ENCODE data around the gene DCAF6.

DCAF6 gene

GRCh38 chr1:167904652-167905130, 31.8 kb upstream of the DCAF6 start:
- ChIA-PET POLR2A (no interaction called here), CTCF (interaction anchor here (1.1 kb wide), 1 partner anchor 9 kb away, joined by 3 read pairs; the partner anchor contains the start of gene ADCY10)
- peaks cover 0 to 2% (median 0%) of the 10 kb centered on the region in 4 experiments for H3K36me3 ChIP-seq (ENCODE audit: control insufficient read depth in 4 of 4, insufficient read depth in 4 of 4, low read length in 3 of 4)
- H3K9me3 ChIP-seq (ENCODE audit: control extremely low read depth in 1 of 5, control insufficient read depth in 4 of 5, insufficient read depth in 2 of 5, low read depth in 1 of 5, low read length in 4 of 5) = peaks cover 0 to 3% (median 2%) of the 10 kb centered on the region in 5 experiments
- H3K27ac ChIP-seq (ENCODE audit: insufficient read depth in 1 of 2, low read depth in 1 of 2, low read length in 2 of 2, poor library complexity in 1 of 2, severe bottlenecking in 2 of 2) = no peak overlapping the region
- no peak for DNase-seq
- H3K4me1 ChIP-seq (ENCODE audit: control extremely low read depth in 1 of 4, control insufficient read depth in 4 of 4, insufficient read depth in 4 of 4, low read length in 3 of 4) = peaks cover 0 to 3% (median 0%) of the 10 kb centered on the region in 4 experiments
- WGBS (ENCODE audit: insufficient coverage) = 93% methylated on average over 2 of the region's 4 CpGs
- no peaks in the 10 kb centered on the region for H3K27me3 ChIP-seq (replicated peaks in 2 of 5; ENCODE audit: control insufficient read depth in 4 of 5, insufficient read depth in 5 of 5, low read length in 4 of 5)
- H3K4me3 ChIP-seq (ENCODE audit: control insufficient read depth in 1 of 7, extremely low read depth in 1 of 7, insufficient read depth in 4 of 7, low read depth in 2 of 7, low read length in 6 of 7) = no peak overlapping the region

GRCh38 chr1:167905182-167905581, 31.3 kb upstream of the DCAF6 start:
- DNase-seq = no peak
- Histone ChIP-seq H3K27me3 (replicated peaks in 2 of 5; ENCODE audit: control insufficient read depth in 4 of 5, insufficient read depth in 5 of 5, low read length in 4 of 5) (no peaks in the 10 kb centered on the region), H3K9me3 (ENCODE audit: control extremely low read depth in 1 of 5, control insufficient read depth in 4 of 5, insufficient read depth in 2 of 5, low read depth in 1 of 5, low read length in 4 of 5) (peaks cover 0 to 6% (median 4%) of the 10 kb centered on the region in 5 experiments), H3K4me1 (ENCODE audit: control extremely low read depth in 1 of 4, control insufficient read depth in 4 of 4, insufficient read depth in 4 of 4, low read length in 3 of 4) (peaks cover 0 to 3% (median 0%) of the 10 kb centered on the region in 4 experiments), H3K27ac (ENCODE audit: insufficient read depth in 1 of 2, low read depth in 1 of 2, low read length in 2 of 2, poor library complexity in 1 of 2, severe bottlenecking in 2 of 2) (no peak overlapping the region), H3K36me3 (ENCODE audit: control insufficient read depth in 4 of 4, insufficient read depth in 4 of 4, low read length in 3 of 4) (peaks cover 0 to 2% (median 0%) of the 10 kb centered on the region in 4 experiments), H3K4me3 (ENCODE audit: control insufficient read depth in 1 of 7, extremely low read depth in 1 of 7, insufficient read depth in 4 of 7, low read depth in 2 of 7, low read length in 6 of 7) (no peak overlapping the region)
- 100% methylated on average over 1 of the region's 3 CpGs for WGBS (ENCODE audit: insufficient coverage)
- CTCF ChIA-PET = interaction anchor here (0.5 to 1.1 kb wide), 3 partner anchors 8 to 401 kb away, joined by 3 read pairs; partner anchors contain the start of gene ADCY10
- POLR2A ChIA-PET = no interaction called here

GRCh38 chr1:167905671-167906070, 30.8 kb upstream of the DCAF6 start:
- H3K4me1 ChIP-seq (ENCODE audit: control extremely low read depth in 1 of 4, control insufficient read depth in 4 of 4, insufficient read depth in 4 of 4, low read length in 3 of 4) = peaks cover 0 to 3% (median 0%) of the 10 kb centered on the region in 4 experiments
- no peak overlapping the region for H3K4me3 ChIP-seq (ENCODE audit: control insufficient read depth in 1 of 7, extremely low read depth in 1 of 7, insufficient read depth in 4 of 7, low read depth in 2 of 7, low read length in 6 of 7)
- H3K27ac ChIP-seq (ENCODE audit: insufficient read depth in 1 of 2, low read depth in 1 of 2, low read length in 2 of 2, poor library complexity in 1 of 2, severe bottlenecking in 2 of 2) = no peak overlapping the region
- ChIA-PET POLR2A (no interaction called here), CTCF (interaction anchor here (0.5 to 1.1 kb wide), 3 partner anchors 8 to 400 kb away, joined by 3 read pairs; partner anchors contain the start of gene ADCY10)
- H3K9me3 ChIP-seq (ENCODE audit: control extremely low read depth in 1 of 5, control insufficient read depth in 4 of 5, insufficient read depth in 2 of 5, low read depth in 1 of 5, low read length in 4 of 5) = peaks cover 0 to 9% (median 4%) of the 10 kb centered on the region in 5 experiments
- peaks cover 0 to 2% (median 0%) of the 10 kb centered on the region in 4 experiments for H3K36me3 ChIP-seq (ENCODE audit: control insufficient read depth in 4 of 4, insufficient read depth in 4 of 4, low read length in 3 of 4)
- DNase-seq = no peak
- H3K27me3 ChIP-seq (replicated peaks in 2 of 5; ENCODE audit: control insufficient read depth in 4 of 5, insufficient read depth in 5 of 5, low read length in 4 of 5) = no peaks in the 10 kb centered on the region

- no peak for DNase-seq
- peaks cover 0 to 4% (median 0%) of the 10 kb centered on the region in 4 experiments for H3K36me3 ChIP-seq (ENCODE audit: control insufficient read depth in 4 of 4, insufficient read depth in 4 of 4, low read length in 3 of 4)
- no peaks in the 10 kb centered on the region for H3K27me3 ChIP-seq (replicated peaks in 2 of 5; ENCODE audit: control insufficient read depth in 4 of 5, insufficient read depth in 5 of 5, low read length in 4 of 5)
- peaks cover 0 to 9% (median 4%) of the 10 kb centered on the region in 5 experiments for H3K9me3 ChIP-seq (ENCODE audit: control extremely low read depth in 1 of 5, control insufficient read depth in 4 of 5, insufficient read depth in 2 of 5, low read depth in 1 of 5, low read length in 4 of 5)
- peaks cover 0 to 3% (median 2%) of the 10 kb centered on the region in 4 experiments for H3K4me1 ChIP-seq (ENCODE audit: control extremely low read depth in 1 of 4, control insufficient read depth in 4 of 4, insufficient read depth in 4 of 4, low read length in 3 of 4)
- no peak overlapping the region for H3K27ac ChIP-seq (ENCODE audit: insufficient read depth in 1 of 2, low read depth in 1 of 2, low read length in 2 of 2, poor library complexity in 1 of 2, severe bottlenecking in 2 of 2)
- ChIA-PET CTCF (no interaction called here), POLR2A (interaction anchor here (0.6 kb wide), 1 partner anchor 13 kb away, joined by 5 read pairs; no protein-coding TSS in a partner anchor)
- 63% methylated on average over 1 of the region's 6 CpGs for WGBS (ENCODE audit: insufficient coverage)
- no peak overlapping the region for H3K4me3 ChIP-seq (ENCODE audit: control insufficient read depth in 1 of 7, extremely low read depth in 1 of 7, insufficient read depth in 4 of 7, low read depth in 2 of 7, low read length in 6 of 7)
Observed at GRCh38 chr1:167909691-167910180, 26.7 kb upstream of the DCAF6 start.

- H3K9me3 ChIP-seq (ENCODE audit: control extremely low read depth in 1 of 5, control insufficient read depth in 4 of 5, insufficient read depth in 2 of 5, low read depth in 1 of 5, low read length in 4 of 5) = peaks cover 0 to 9% (median 4%) of the 10 kb centered on the region in 5 experiments
- no peak for DNase-seq
- H3K4me1 ChIP-seq (ENCODE audit: control extremely low read depth in 1 of 4, control insufficient read depth in 4 of 4, insufficient read depth in 4 of 4, low read length in 3 of 4) = peaks cover 0 to 2% (median under 1%) of the 10 kb centered on the region in 4 experiments
- H3K27me3 ChIP-seq (replicated peaks in 2 of 5; ENCODE audit: control insufficient read depth in 4 of 5, insufficient read depth in 5 of 5, low read length in 4 of 5) = no peaks in the 10 kb centered on the region
- H3K4me3 ChIP-seq (ENCODE audit: control insufficient read depth in 1 of 7, extremely low read depth in 1 of 7, insufficient read depth in 4 of 7, low read depth in 2 of 7, low read length in 6 of 7) = no peak overlapping the region
- no peak overlapping the region for H3K27ac ChIP-seq (ENCODE audit: insufficient read depth in 1 of 2, low read depth in 1 of 2, low read length in 2 of 2, poor library complexity in 1 of 2, severe bottlenecking in 2 of 2)
- 93% methylated on average over 2 of the region's 2 CpGs for WGBS (ENCODE audit: insufficient coverage)
- CTCF ChIA-PET = no interaction called here
- POLR2A ChIA-PET = no interaction called here
- H3K36me3 ChIP-seq (ENCODE audit: control insufficient read depth in 4 of 4, insufficient read depth in 4 of 4, low read length in 3 of 4) = peaks cover 0 to 4% (median 0%) of the 10 kb centered on the region in 4 experiments
Observed at GRCh38 chr1:167910530-167910929, 26.0 kb upstream of the DCAF6 start.

GRCh38 chr1:167911413-167911812, 25.1 kb upstream of the DCAF6 start:
- no peak for DNase-seq
- Histone ChIP-seq H3K4me1 (ENCODE audit: control extremely low read depth in 1 of 4, control insufficient read depth in 4 of 4, insufficient read depth in 4 of 4, low read length in 3 of 4) (peaks cover 0 to 2% (median under 1%) of the 10 kb centered on the region in 4 experiments), H3K36me3 (ENCODE audit: control insufficient read depth in 4 of 4, insufficient read depth in 4 of 4, low read length in 3 of 4) (peaks cover 0 to 8% (median 0%) of the 10 kb centered on the region in 4 experiments), H3K27ac (ENCODE audit: insufficient read depth in 1 of 2, low read depth in 1 of 2, low read length in 2 of 2, poor library complexity in 1 of 2, severe bottlenecking in 2 of 2) (no peak overlapping the region), H3K9me3 (ENCODE audit: control extremely low read depth in 1 of 5, control insufficient read depth in 4 of 5, insufficient read depth in 2 of 5, low read depth in 1 of 5, low read length in 4 of 5) (peaks cover 0 to 9% (median 4%) of the 10 kb centered on the region in 5 experiments), H3K4me3 (ENCODE audit: control insufficient read depth in 1 of 7, extremely low read depth in 1 of 7, insufficient read depth in 4 of 7, low read depth in 2 of 7, low read length in 6 of 7) (peak overlapping the region in 1 of 7 experiments; percentile 32), H3K27me3 (replicated peaks in 2 of 5; ENCODE audit: control insufficient read depth in 4 of 5, insufficient read depth in 5 of 5, low read length in 4 of 5) (no peaks in the 10 kb centered on the region)
- ChIA-PET CTCF (no interaction called here), POLR2A (no interaction called here)
- WGBS (ENCODE audit: insufficient coverage) = 71% methylated on average over 5 of the region's 8 CpGs

GRCh38 chr1:167912294-167912693, 24.2 kb upstream of the DCAF6 start:
- Histone ChIP-seq H3K27me3 (replicated peaks in 2 of 5; ENCODE audit: control insufficient read depth in 4 of 5, insufficient read depth in 5 of 5, low read length in 4 of 5) (no peaks in the 10 kb centered on the region), H3K4me3 (ENCODE audit: control insufficient read depth in 1 of 7, extremely low read depth in 1 of 7, insufficient read depth in 4 of 7, low read depth in 2 of 7, low read length in 6 of 7) (no peak overlapping the region), H3K36me3 (ENCODE audit: control insufficient read depth in 4 of 4, insufficient read depth in 4 of 4, low read length in 3 of 4) (peaks cover 0 to 10% (median 0%) of the 10 kb centered on the region in 4 experiments), H3K4me1 (ENCODE audit: control extremely low read depth in 1 of 4, control insufficient read depth in 4 of 4, insufficient read depth in 4 of 4, low read length in 3 of 4) (peaks cover 0 to 2% (median under 1%) of the 10 kb centered on the region in 4 experiments), H3K9me3 (ENCODE audit: control extremely low read depth in 1 of 5, control insufficient read depth in 4 of 5, insufficient read depth in 2 of 5, low read depth in 1 of 5, low read length in 4 of 5) (peaks cover 0 to 9% (median 4%) of the 10 kb centered on the region in 5 experiments), H3K27ac (ENCODE audit: insufficient read depth in 1 of 2, low read depth in 1 of 2, low read length in 2 of 2, poor library complexity in 1 of 2, severe bottlenecking in 2 of 2) (no peak overlapping the region)
- CTCF ChIA-PET = no interaction called here
- WGBS (ENCODE audit: insufficient coverage) = 96% methylated on average over 5 of the region's 7 CpGs
- POLR2A ChIA-PET = no interaction called here
- no peak for DNase-seq

Measured in common myeloid progenitor, CD34-positive (primary cell).